Suprapubic skin (tissue), 4 donors: ENCODE data around the gene SGTA. TPM values are rescaled to one million over a fixed set of nuclear protein-coding genes. Genes with fewer than 3 reads are reported as not detected.
"Not testable (repeated sequence)": the region's sequence is repeated elsewhere in the genome, so short reads cannot be mapped to it uniquely, and the experiment has no call there.

ENCODE experiments used
- DNase-seq, 2 donors: peaks; one replicate each; pipeline ENCODE4 v3.0.0-alpha.2; 2019; ENCODE audit warnings: low spot score in 2 of 2
- H3K27ac ChIP-seq: fragments of 200-600 bp; sonication (generic); one replicate; pipeline ENCODE4 v1.5.1; 2019
- H3K27me3 ChIP-seq: fragments of 200-600 bp; sonication (generic); one replicate; pipeline ENCODE4 v1.5.1; 2019
- H3K36me3 ChIP-seq: fragments of 200-600 bp; sonication (generic); one replicate; pipeline ENCODE4 v1.5.1; 2019
- H3K4me1 ChIP-seq: fragments of 200-600 bp; sonication (generic); one replicate; pipeline ENCODE4 v1.5.1; 2019
- H3K4me3 ChIP-seq: fragments of 200-600 bp; sonication (generic); one replicate; pipeline ENCODE4 v1.5.1; 2019; ENCODE audit warnings: mild to moderate bottlenecking
- H3K9me3 ChIP-seq: fragments of 200-600 bp; sonication (generic); one replicate; pipeline ENCODE4 v1.5.1; 2019
- EP300 ChIP-seq: sonication (generic); formaldehyde crosslinking; IDR thresholded peaks from one replicate; pipeline ENCODE4 v1.6.1; 2017; ENCODE audit warnings: antibody characterized with exemption
- POLR2A ChIP-seq, 2 donors: fragments of 450-650 bp; IDR thresholded peaks; one replicate each; pipeline ENCODE4 v1.6.1; 2017; ENCODE audit warnings: antibody characterized with exemption in 2 of 2, mild to moderate bottlenecking in 2 of 2, moderate library complexity in 2 of 2
- POLR2AphosphoS5 ChIP-seq, 3 donors: sonication (generic); formaldehyde crosslinking; IDR thresholded peaks; one replicate each; pipeline ENCODE4 v1.6.1; 2017; ENCODE audit warnings: antibody characterized with exemption in 3 of 3
- WGBS: methylation state at CpG from one replicate; pipeline ENCODE4 v1.1.5; 2018; 5-methylcytosine and 5-hydroxymethylcytosine counted together
- total RNA-seq, 4 donors: library from RNA; depleted of rRNA; stranded (reverse); fragments of >200 nt; gene quantifications; one replicate each; pipeline ENCODE4 v1.1.0, GENCODE V29; 2016
- TF ChIP-seq, protein P1 (sequence below), 2 donors: fragments of 200-600 bp in 1 of 2; fragments of 450-650 bp in 1 of 2; sonication (generic) in 1 of 2; IDR thresholded peaks; one replicate each; pipeline ENCODE4 v1.5.1; 2016 to 2019; ENCODE audit warnings: antibody characterized with exemption in 2 of 2, mild to moderate bottlenecking in 1 of 2, moderate library complexity in 1 of 2

Gene SGTA
- total RNA-seq, 4 donors from 2014 or later: 29.1 to 48.9 (median 40.6) TPM

DNA sequence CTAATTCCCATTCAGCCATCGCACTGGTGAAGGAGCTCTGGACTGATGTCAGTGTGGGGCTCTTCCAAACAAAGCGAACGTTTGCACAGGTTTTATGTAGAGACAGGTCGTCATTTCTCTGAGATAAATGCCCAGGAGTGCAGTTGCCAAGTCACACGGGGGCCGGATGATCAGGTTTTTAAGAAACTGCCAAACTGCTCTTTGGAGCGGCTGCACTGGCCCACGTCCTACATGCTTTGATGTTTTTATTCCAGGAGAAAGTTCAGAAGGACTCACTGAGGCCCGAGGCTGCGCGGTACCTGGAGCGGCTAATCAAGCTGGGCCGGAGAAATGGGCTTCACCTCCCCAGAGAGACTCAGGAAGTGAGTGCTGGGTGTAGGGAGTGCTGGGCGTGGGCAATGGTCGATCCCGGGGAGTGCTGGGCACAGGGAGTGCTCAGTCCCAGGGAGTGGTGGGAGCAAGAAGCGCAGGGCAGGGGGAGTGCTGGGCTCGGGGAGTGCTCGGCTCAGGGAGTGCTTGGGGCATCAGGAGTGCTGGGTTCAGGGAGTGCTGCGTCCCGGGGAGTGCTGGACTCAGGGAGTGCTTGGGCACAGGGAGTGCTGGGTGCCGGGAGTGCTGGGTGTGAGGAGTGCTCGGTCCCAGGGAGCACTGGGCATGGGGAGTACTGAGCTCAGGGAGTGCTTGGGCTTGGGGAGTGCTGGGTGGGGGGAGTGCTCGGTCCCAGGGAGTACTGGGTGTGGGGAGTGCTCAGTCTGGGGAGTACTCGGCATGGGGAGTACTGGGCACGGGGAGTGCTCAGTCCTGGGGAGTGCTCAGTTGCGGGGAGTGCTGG, 13.0 kb upstream of the SGTA start:
- DNase-seq: no peak
- WGBS: 87% methylated on average over 25 of the region's 27 CpGs
- Histone ChIP-seq H3K4me1 (no peaks in the 10 kb centered on the region), H3K36me3 (peaks cover 37% of the 10 kb centered on the region), H3K4me3 (no peak overlapping the region), H3K27me3 (no peaks in the 10 kb centered on the region), H3K9me3 (no peaks in the 10 kb centered on the region), H3K27ac (no peak overlapping the region)
- TF ChIP-seq POLR2AphosphoS5 (IDR thresholded peaks at IDR 0.05) (no peak), EP300 (no peak), POLR2A (IDR thresholded peaks at IDR 0.05) (no peak)
- TF ChIP-seq, protein P1, sequence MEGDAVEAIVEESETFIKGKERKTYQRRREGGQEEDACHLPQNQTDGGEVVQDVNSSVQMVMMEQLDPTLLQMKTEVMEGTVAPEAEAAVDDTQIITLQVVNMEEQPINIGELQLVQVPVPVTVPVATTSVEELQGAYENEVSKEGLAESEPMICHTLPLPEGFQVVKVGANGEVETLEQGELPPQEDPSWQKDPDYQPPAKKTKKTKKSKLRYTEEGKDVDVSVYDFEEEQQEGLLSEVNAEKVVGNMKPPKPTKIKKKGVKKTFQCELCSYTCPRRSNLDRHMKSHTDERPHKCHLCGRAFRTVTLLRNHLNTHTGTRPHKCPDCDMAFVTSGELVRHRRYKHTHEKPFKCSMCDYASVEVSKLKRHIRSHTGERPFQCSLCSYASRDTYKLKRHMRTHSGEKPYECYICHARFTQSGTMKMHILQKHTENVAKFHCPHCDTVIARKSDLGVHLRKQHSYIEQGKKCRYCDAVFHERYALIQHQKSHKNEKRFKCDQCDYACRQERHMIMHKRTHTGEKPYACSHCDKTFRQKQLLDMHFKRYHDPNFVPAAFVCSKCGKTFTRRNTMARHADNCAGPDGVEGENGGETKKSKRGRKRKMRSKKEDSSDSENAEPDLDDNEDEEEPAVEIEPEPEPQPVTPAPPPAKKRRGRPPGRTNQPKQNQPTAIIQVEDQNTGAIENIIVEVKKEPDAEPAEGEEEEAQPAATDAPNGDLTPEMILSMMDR (IDR thresholded peaks at IDR 0.05): no peak

DNA sequence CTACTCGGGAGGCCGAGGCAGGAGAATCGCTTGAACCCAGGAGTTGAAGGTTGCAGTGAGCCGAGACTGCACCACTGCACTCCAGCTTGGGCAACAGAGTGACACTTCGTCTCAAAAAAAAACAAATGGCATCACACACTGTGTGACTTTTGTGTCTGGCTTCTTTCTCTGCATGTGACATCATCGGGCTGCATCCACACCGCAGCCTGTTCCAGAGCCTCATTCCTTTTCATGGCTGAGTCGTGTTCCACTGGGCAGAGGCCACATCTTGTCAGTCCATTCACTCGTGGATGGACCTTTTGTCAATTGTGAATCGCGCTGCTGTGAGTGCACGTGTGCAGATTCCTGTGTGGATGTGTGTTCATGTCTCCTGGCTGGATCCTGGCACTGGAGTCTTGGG, 10.5 kb upstream of the SGTA start:
- no peaks in the 10 kb centered on the region for H3K9me3 ChIP-seq
- H3K4me1 ChIP-seq: no peaks in the 10 kb centered on the region
- peaks cover 29% of the 10 kb centered on the region for H3K36me3 ChIP-seq
- H3K27me3 ChIP-seq: no peaks in the 10 kb centered on the region
- no peak for DNase-seq
- H3K4me3 ChIP-seq: no peak overlapping the region
- TF ChIP-seq, protein P1 (IDR thresholded peaks at IDR 0.05): no peak
- no peak for TF ChIP-seq POLR2AphosphoS5 (IDR thresholded peaks at IDR 0.05)
- TF ChIP-seq EP300: no peak
- TF ChIP-seq POLR2A (IDR thresholded peaks at IDR 0.05): no peak
- no peak overlapping the region for H3K27ac ChIP-seq
- WGBS: 97% methylated on average over 12 of the region's 12 CpGs

DNA sequence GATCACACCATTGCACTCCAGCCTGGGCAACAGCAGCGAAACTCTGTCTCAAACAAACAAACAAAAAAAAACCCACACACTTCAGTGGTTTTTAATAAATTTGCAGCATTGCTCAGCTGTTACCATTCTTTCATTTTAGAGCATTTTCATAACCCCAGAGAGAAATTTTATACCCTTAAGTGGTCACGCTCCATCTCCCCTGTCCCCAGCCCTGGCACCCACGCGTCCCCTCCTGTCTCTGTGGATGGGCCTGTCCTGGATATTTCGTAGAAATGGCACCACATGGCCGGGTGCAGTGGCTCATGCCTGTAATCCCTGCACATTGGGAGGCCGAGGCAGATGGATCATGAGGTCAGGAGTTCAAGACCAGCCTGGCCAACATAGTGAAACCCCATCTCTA, 10.1 kb upstream of the SGTA start:
- no peak for DNase-seq
- H3K27me3 ChIP-seq: no peaks in the 10 kb centered on the region
- peaks cover 29% of the 10 kb centered on the region for H3K36me3 ChIP-seq
- no peak overlapping the region for H3K27ac ChIP-seq
- no peaks in the 10 kb centered on the region for H3K9me3 ChIP-seq
- H3K4me1 ChIP-seq: no peaks in the 10 kb centered on the region
- WGBS: 94% methylated on average over 7 of the region's 7 CpGs
- TF ChIP-seq POLR2AphosphoS5 (IDR thresholded peaks at IDR 0.05) (no peak), POLR2A (IDR thresholded peaks at IDR 0.05) (no peak), EP300 (no peak)
- TF ChIP-seq, protein P1 (IDR thresholded peaks at IDR 0.05): no peak
- H3K4me3 ChIP-seq: no peak overlapping the region

DNA sequence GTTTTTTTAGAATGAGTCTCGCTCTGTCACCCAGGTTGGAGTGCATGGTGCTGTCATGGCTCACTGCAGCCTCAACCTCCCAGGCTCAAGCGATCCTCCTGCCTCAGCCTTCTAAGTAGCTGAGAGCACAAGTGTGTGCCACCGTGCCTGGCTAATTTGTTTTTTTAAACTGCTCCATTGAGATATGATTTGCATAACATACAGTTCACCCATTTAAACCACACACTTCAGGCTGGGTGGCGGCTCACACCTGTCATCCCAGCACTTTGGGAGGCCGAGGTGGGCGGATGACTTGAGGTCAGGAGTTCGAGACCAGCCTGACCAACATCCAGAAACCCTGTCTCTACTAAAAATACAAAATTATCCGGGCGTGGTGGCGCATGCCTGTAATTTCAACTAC, 9.6 kb upstream of the SGTA start:
- not testable (repeated sequence) for H3K27me3 ChIP-seq, H3K4me3 ChIP-seq, H3K4me1 ChIP-seq, H3K9me3 ChIP-seq, DNase-seq, H3K27ac ChIP-seq
- 95% methylated on average over 10 of the region's 10 CpGs for WGBS
- peaks cover 29% of the 10 kb centered on the region for H3K36me3 ChIP-seq

DNA sequence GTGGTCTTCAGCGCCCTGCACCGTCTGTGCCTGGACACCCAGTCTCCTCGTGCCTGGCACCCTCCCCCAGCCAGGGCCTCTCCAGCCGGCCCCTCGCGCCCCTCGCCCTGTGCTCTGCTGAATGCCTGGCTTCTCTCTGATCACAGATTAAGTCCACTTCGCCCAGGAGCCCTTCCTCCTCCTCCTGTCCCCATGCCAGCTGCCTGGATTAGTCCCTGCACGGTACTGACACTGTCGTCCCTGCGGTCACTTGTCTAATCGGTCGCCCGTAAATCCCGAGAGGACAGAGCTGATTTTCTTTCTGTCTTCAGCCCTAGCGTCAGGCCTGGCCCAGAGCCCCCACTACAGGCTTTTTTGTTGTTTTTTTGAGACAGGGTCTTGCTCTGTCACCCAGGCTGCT, 8.8 kb upstream of the SGTA start:
- Histone ChIP-seq H3K4me3 (no peak overlapping the region), H3K27me3 (no peaks in the 10 kb centered on the region), H3K9me3 (no peaks in the 10 kb centered on the region), H3K4me1 (peaks cover 4% of the 10 kb centered on the region), H3K27ac (no peak overlapping the region), H3K36me3 (peaks cover 29% of the 10 kb centered on the region)
- DNase-seq: no peak
- TF ChIP-seq POLR2A (IDR thresholded peaks at IDR 0.05) (no peak), POLR2AphosphoS5 (IDR thresholded peaks at IDR 0.05) (no peak), EP300 (no peak)
- TF ChIP-seq, protein P1 (IDR thresholded peaks at IDR 0.05): no peak
- WGBS: 88% methylated on average over 16 of the region's 16 CpGs

DNA sequence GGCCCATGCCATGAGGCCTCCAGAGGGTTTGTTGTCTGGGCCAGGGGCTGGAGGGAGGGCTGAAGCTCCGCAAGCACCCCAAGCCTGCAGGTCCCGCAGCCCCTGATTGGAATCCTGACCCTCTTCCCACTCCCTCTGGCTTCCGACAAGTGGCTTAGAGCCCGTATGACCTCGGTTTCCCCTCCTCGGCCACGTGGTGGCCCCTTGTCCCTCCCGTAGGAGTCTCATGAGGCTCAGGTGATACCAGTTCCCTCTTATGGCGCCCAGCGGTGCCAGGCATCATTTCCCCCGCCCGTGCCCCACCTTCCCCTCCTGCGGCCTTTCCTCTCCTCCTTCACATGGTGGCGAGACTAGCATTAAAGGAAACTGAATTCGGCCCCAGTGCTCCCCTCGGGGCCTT, 8.4 kb upstream of the SGTA start:
- H3K4me1 ChIP-seq: peaks cover 8% of the 10 kb centered on the region
- H3K9me3 ChIP-seq: no peaks in the 10 kb centered on the region
- no peak overlapping the region for H3K27ac ChIP-seq
- TF ChIP-seq, protein P1 (IDR thresholded peaks at IDR 0.05): no peak
- TF ChIP-seq POLR2A (IDR thresholded peaks at IDR 0.05) (no peak), POLR2AphosphoS5 (IDR thresholded peaks at IDR 0.05) (no peak), EP300 (no peak)
- no peak for DNase-seq
- no peak overlapping the region for H3K4me3 ChIP-seq
- no peaks in the 10 kb centered on the region for H3K27me3 ChIP-seq
- WGBS: 88% methylated on average over 15 of the region's 16 CpGs
- peaks cover 25% of the 10 kb centered on the region for H3K36me3 ChIP-seq
